ENCODE measurements around the gene OR4K1. TPM values are rescaled to one million over a fixed set of nuclear protein-coding genes. Genes with fewer than 3 reads are reported as not detected.
"Not testable (repeated sequence)": the region's sequence is repeated elsewhere in the genome, so short reads cannot be mapped to it uniquely, and the experiment has no call there.

OR4K1 gene
- total and polyA plus RNA-seq, 8 donors: not detected

GRCh38 chr14:19949218-19949617 is 18.5 kb downstream of the OR4K1 start:
- H3K4me3 ChIP-seq: no peak overlapping the region
- TF ChIP-seq EP300 (IDR thresholded peaks at IDR 0.05): no peak
- TF ChIP-seq, protein P1, sequence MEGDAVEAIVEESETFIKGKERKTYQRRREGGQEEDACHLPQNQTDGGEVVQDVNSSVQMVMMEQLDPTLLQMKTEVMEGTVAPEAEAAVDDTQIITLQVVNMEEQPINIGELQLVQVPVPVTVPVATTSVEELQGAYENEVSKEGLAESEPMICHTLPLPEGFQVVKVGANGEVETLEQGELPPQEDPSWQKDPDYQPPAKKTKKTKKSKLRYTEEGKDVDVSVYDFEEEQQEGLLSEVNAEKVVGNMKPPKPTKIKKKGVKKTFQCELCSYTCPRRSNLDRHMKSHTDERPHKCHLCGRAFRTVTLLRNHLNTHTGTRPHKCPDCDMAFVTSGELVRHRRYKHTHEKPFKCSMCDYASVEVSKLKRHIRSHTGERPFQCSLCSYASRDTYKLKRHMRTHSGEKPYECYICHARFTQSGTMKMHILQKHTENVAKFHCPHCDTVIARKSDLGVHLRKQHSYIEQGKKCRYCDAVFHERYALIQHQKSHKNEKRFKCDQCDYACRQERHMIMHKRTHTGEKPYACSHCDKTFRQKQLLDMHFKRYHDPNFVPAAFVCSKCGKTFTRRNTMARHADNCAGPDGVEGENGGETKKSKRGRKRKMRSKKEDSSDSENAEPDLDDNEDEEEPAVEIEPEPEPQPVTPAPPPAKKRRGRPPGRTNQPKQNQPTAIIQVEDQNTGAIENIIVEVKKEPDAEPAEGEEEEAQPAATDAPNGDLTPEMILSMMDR (IDR thresholded peaks at IDR 0.05): no peak
- no peak for TF ChIP-seq POLR2A (IDR thresholded peaks at IDR 0.05)
- no peak for TF ChIP-seq POLR2AphosphoS5 (IDR thresholded peaks at IDR 0.05)
- WGBS, 5 donors: 63 to 78% (median 72%) methylated on average over 2 of the region's 2 CpGs

DNA sequence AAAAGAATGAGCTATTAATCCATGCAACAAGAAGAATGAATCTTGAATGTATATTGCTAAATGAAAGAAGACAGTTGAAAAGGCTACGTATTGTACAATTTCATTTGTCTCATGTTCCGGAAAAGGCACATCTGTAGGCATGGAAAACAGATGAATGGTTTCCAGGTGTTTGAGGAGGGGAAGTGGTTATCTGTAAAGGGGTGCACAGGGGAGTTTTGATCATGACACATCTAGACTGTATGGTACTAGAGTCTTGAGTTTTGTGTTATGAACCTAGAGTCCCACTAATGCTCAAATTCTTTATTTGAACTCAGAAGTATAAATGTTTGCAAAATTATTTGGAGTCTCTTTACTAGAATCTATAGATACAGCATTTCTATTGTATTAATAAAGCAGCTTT is 39.0 kb downstream of the OR4K1 start:
- H3K4me1 ChIP-seq; H3K4me3 ChIP-seq; H3K27me3 ChIP-seq; H3K27ac ChIP-seq; DNase-seq; H3K36me3 ChIP-seq; intact Hi-C loops (cut with DNase I; ENCODE audit: low total_unique reads); H3K9me3 ChIP-seq: not testable (repeated sequence)
- 34 to 76% (median 61%) methylated on average over 2 of the region's 2 CpGs for WGBS, 5 donors

More at GRCh38 chr14:19949218-19949617, 18.5 kb downstream of the OR4K1 start:
- intact Hi-C loops (cut with DNase I; ENCODE audit: low total_unique reads): no loop called here
- H3K9me3 ChIP-seq: no peaks in the 10 kb centered on the region
- DNase-seq: no peak
- no peaks in the 10 kb centered on the region for H3K27me3 ChIP-seq
- no peaks in the 10 kb centered on the region for H3K36me3 ChIP-seq
- no peak overlapping the region for H3K27ac ChIP-seq
- H3K4me1 ChIP-seq: no peaks in the 10 kb centered on the region

DNA sequence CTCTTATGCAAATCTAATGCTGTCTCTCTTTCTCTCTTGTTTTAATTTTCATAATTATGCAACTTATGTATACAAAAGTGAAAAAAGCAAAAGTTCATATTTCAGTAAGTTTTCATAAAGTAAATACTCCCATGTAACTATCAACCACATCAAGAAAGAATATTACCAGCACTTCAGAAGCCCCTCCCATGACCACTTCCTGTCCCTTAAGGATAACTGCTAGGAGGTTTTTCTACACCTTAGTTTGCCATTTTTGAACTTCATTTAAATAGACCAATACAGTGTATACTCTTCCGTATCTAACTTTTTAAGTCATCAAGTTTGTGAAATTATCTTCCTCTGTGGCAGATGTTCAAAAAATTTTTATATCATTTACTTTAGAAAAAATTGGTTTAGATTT is 44.1 kb downstream of the OR4K1 start:
- Histone ChIP-seq H3K36me3 (no peaks in the 10 kb centered on the region), H3K9me3 (no peaks in the 10 kb centered on the region), H3K4me1 (no peaks in the 10 kb centered on the region), H3K27me3 (no peaks in the 10 kb centered on the region), H3K4me3 (no peak overlapping the region), H3K27ac (no peak overlapping the region)
- TF ChIP-seq, protein P1 (IDR thresholded peaks at IDR 0.05): no peak
- no peak for TF ChIP-seq POLR2A (IDR thresholded peaks at IDR 0.05)
- no peak for TF ChIP-seq EP300 (IDR thresholded peaks at IDR 0.05)
- no peak for TF ChIP-seq POLR2AphosphoS5 (IDR thresholded peaks at IDR 0.05)
- 55 to 78% (median 70%) methylated on average over 1 of the region's 1 CpG for WGBS, 5 donors
- intact Hi-C loops (cut with DNase I; ENCODE audit: low total_unique reads): no loop called here
- no peak for DNase-seq

GRCh38 chr14:19975291-19975690 is 44.6 kb downstream of the OR4K1 start, which contains the start of gene OR4K15:
Gene OR4K15 (plus strand): TSS chr14:19975591. CDS start chr14:19975591, 0 bp downstream.
- 91 to 99% (median 98%) methylated on average over 3 of the region's 3 CpGs for WGBS, 5 donors

More at GRCh38 chr14:19975291-19975690, 44.6 kb downstream of the OR4K1 start, which contains the start of gene OR4K15:
- no peak within 1 kb of the TSS for H3K27ac ChIP-seq
- intact Hi-C loops (cut with DNase I; ENCODE audit: low total_unique reads): no loop called here
- H3K9me3 ChIP-seq: no peaks in the 10 kb centered on the region
- no peak for DNase-seq
- H3K27me3 ChIP-seq: no peaks in the 10 kb centered on the region
- H3K36me3 ChIP-seq: no peaks in the 10 kb centered on the region
- no peaks in the 10 kb centered on the region for H3K4me1 ChIP-seq
- no peak within 1 kb of the TSS for H3K4me3 ChIP-seq
- TF ChIP-seq EP300 (IDR thresholded peaks at IDR 0.05): no peak
- TF ChIP-seq, protein P1 (IDR thresholded peaks at IDR 0.05): no peak

Other genes with a start within 250 kb of the OR4K1 start
- not detected for gene OR11H2, start 217.0 kb upstream of the OR4K1 start, total RNA-seq
- gene OR11H2, start 217.0 kb upstream of the OR4K1 start, polyA plus RNA-seq: not detected
- not detected for gene OR4Q3, start 187.3 kb upstream of the OR4K1 start, total RNA-seq
- gene OR4Q3, start 187.3 kb upstream of the OR4K1 start, polyA plus RNA-seq: not detected
- gene OR4M1, start 157.4 kb upstream of the OR4K1 start, total RNA-seq: not detected
- not detected for gene OR4M1, start 157.4 kb upstream of the OR4K1 start, polyA plus RNA-seq
- gene OR4N2, start 127.1 kb upstream of the OR4K1 start, total RNA-seq: not detected
- gene OR4N2, start 127.1 kb upstream of the OR4K1 start, polyA plus RNA-seq: not detected
- under 1 TPM in 1 of 5 donors, not detected in 4; under 0.01 TPM for gene OR4K2, start 55.8 kb upstream of the OR4K1 start, total RNA-seq
- gene OR4K2, start 55.8 kb upstream of the OR4K1 start, polyA plus RNA-seq: not detected
- gene OR4K5, start 10.3 kb upstream of the OR4K1 start, total RNA-seq: not detected
- not detected for gene OR4K5, start 10.3 kb upstream of the OR4K1 start, polyA plus RNA-seq
- not detected for gene OR4K15, start 44.7 kb downstream of the OR4K1 start, total RNA-seq
- gene OR4K15, start 44.7 kb downstream of the OR4K1 start, polyA plus RNA-seq: not detected
- not detected for gene OR4Q2, start 71.2 kb downstream of the OR4K1 start, total RNA-seq
- gene OR4Q2, start 71.2 kb downstream of the OR4K1 start, polyA plus RNA-seq: not detected
- not detected for gene OR4K14, start 88.4 kb downstream of the OR4K1 start, total RNA-seq
- not detected for gene OR4K14, start 88.4 kb downstream of the OR4K1 start, polyA plus RNA-seq
- not detected for gene OR4K13, start 105.1 kb downstream of the OR4K1 start, total RNA-seq
- not detected for gene OR4K13, start 105.1 kb downstream of the OR4K1 start, polyA plus RNA-seq
- gene OR4L1, start 129.1 kb downstream of the OR4K1 start, total RNA-seq: not detected
- gene OR4L1, start 129.1 kb downstream of the OR4K1 start, polyA plus RNA-seq: not detected
- not detected for gene OR4K17, start 179.8 kb downstream of the OR4K1 start, total RNA-seq
- not detected for gene OR4K17, start 179.8 kb downstream of the OR4K1 start, polyA plus RNA-seq
- not detected for gene OR4N5, start 207.9 kb downstream of the OR4K1 start, total RNA-seq
- gene OR4N5, start 207.9 kb downstream of the OR4K1 start, polyA plus RNA-seq: not detected